Measurements from ENCODE around the gene KCNN3.

The KCNN3 gene

GRCh38 chr1:154694995-154695394 lies 175.1 kb downstream of the KCNN3 start:
- TF ChIP-seq GABPA (IDR thresholded peaks at IDR 0.05; ENCODE audit: low read depth): no peak
- TF ChIP-seq CTCF (IDR thresholded peaks at IDR 0.05; ENCODE audit: insufficient read depth, low read length): no peak
- no peak for TF ChIP-seq POLR2AphosphoS5 (IDR thresholded peaks at IDR 0.05; ENCODE audit: low read depth)
- TF ChIP-seq SPI1 (IDR thresholded peaks at IDR 0.05; ENCODE audit: borderline replicate concordance, low read depth): no peak
- TF ChIP-seq REST (IDR thresholded peaks at IDR 0.05; ENCODE audit: insufficient replicate concordance, low read depth): no peak
- Histone ChIP-seq H3K27me3 (ENCODE audit: insufficient read depth, poor library complexity, severe bottlenecking) (peaks cover 9% of the 10 kb centered on the region), H3K4me3 (replicated peaks; ENCODE audit: insufficient read depth, low read length) (no peak overlapping the region), H3K27ac (replicated peaks) (no peak overlapping the region)
- DNase-seq (ENCODE audit: low read depth in 1 of 2, low spot score in 1 of 2): no peak

- H3K27me3 ChIP-seq (ENCODE audit: insufficient read depth, poor library complexity, severe bottlenecking): peaks cover 3% of the 10 kb centered on the region
- TF ChIP-seq REST (IDR thresholded peaks at IDR 0.05; ENCODE audit: insufficient replicate concordance, low read depth) (no peak), GABPA (IDR thresholded peaks at IDR 0.05; ENCODE audit: low read depth) (no peak), SPI1 (IDR thresholded peaks at IDR 0.05; ENCODE audit: borderline replicate concordance, low read depth) (no peak), POLR2AphosphoS5 (IDR thresholded peaks at IDR 0.05; ENCODE audit: low read depth) (no peak), CTCF (IDR thresholded peaks at IDR 0.05; ENCODE audit: insufficient read depth, low read length) (no peak)
- no peak for DNase-seq (ENCODE audit: low read depth in 1 of 2, low spot score in 1 of 2)
Measured at GRCh38 chr1:154689083-154689482, 181.0 kb downstream of the KCNN3 start.

GRCh38 chr1:154686507-154686906 lies 183.6 kb downstream of the KCNN3 start:
- TF ChIP-seq SPI1 (IDR thresholded peaks at IDR 0.05; ENCODE audit: borderline replicate concordance, low read depth) (no peak), GABPA (IDR thresholded peaks at IDR 0.05; ENCODE audit: low read depth) (no peak), CTCF (IDR thresholded peaks at IDR 0.05; ENCODE audit: insufficient read depth, low read length) (no peak), REST (IDR thresholded peaks at IDR 0.05; ENCODE audit: insufficient replicate concordance, low read depth) (no peak), POLR2AphosphoS5 (IDR thresholded peaks at IDR 0.05; ENCODE audit: low read depth) (no peak)
- DNase-seq (ENCODE audit: low read depth in 1 of 2, low spot score in 1 of 2): no peak
- Histone ChIP-seq H3K27me3 (ENCODE audit: insufficient read depth, poor library complexity, severe bottlenecking) (peaks cover 2% of the 10 kb centered on the region), H3K27ac (replicated peaks) (no peak overlapping the region), H3K4me3 (replicated peaks; ENCODE audit: insufficient read depth, low read length) (no peak overlapping the region)

More at GRCh38 chr1:154689083-154689482, 181.0 kb downstream of the KCNN3 start:
- Histone ChIP-seq H3K27ac (replicated peaks) (no peak overlapping the region), H3K4me3 (replicated peaks; ENCODE audit: insufficient read depth, low read length) (no peak overlapping the region)
